Measurements from ENCODE around the gene LIAS.
A peak's percentile ranks its signal among the peaks of the same experiment; 100 is the strongest.
"Not testable (repeated sequence)": the region's sequence is repeated elsewhere in the genome, so short reads cannot be mapped to it uniquely, and the experiment has no call there.

LIAS gene

GRCh38 chr4:39497909-39498726, 39.3 kb downstream of the LIAS start:
- no peak for DNase-seq (ENCODE audit: low read depth in 2 of 2)

GRCh38 chr4:39498727-39499020, 39.8 kb downstream of the LIAS start:
- DNase-seq (ENCODE audit: low read depth in 2 of 2), result no peak

GRCh38 chr4:39502019-39502663, 43.3 kb downstream of the LIAS start:
- DNase-seq (ENCODE audit: low read depth in 2 of 2), result no peak

GRCh38 chr4:39502664-39503035, 43.8 kb downstream of the LIAS start:
- DNase-seq (ENCODE audit: low read depth in 2 of 2), result not testable (repeated sequence)

GRCh38 chr4:39504538-39504937, 45.7 kb downstream of the LIAS start:
- no peak for DNase-seq (ENCODE audit: low read depth in 2 of 2)

- no peak for DNase-seq (ENCODE audit: low read depth in 2 of 2)
These were observed 46.7 kb downstream of the LIAS start for GRCh38 chr4:39505581-39505980.

- DNase-seq (ENCODE audit: low read depth in 2 of 2), result no peak
These were observed 51.6 kb downstream of the LIAS start for GRCh38 chr4:39510348-39510929.

GRCh38 chr4:39514266-39514665, 55.4 kb downstream of the LIAS start:
- DNase-seq (ENCODE audit: low read depth in 2 of 2), result not testable (repeated sequence)

GRCh38 chr4:39514888-39515401, 56.1 kb downstream of the LIAS start:
- DNase-seq (ENCODE audit: low read depth in 2 of 2), result no peak

GRCh38 chr4:39515669-39516401, 57.0 kb downstream of the LIAS start:
- DNase-seq (ENCODE audit: low read depth in 2 of 2), result not testable (repeated sequence)

GRCh38 chr4:39516407-39516966, 57.6 kb downstream of the LIAS start:
- no peak for DNase-seq (ENCODE audit: low read depth in 2 of 2)

GRCh38 chr4:39518484-39518883, 59.6 kb downstream of the LIAS start:
- DNase-seq (ENCODE audit: low read depth in 2 of 2), result no peak

- no peak for DNase-seq (ENCODE audit: low read depth in 2 of 2)
These were observed 62.5 kb downstream of the LIAS start for GRCh38 chr4:39521253-39521919.

GRCh38 chr4:39522068-39522467, 63.2 kb downstream of the LIAS start:
- no peak for DNase-seq (ENCODE audit: low read depth in 2 of 2)

- no peak for DNase-seq (ENCODE audit: low read depth in 2 of 2)
These were observed 65.5 kb downstream of the LIAS start for GRCh38 chr4:39524161-39524957.

GRCh38 chr4:39525822-39526690, 67.2 kb downstream of the LIAS start:
- no peak for DNase-seq (ENCODE audit: low read depth in 2 of 2)

GRCh38 chr4:39526765-39527295, 68.0 kb downstream of the LIAS start:
- peak; percentile 7 to 9 for DNase-seq (ENCODE audit: low read depth in 2 of 2)

GRCh38 chr4:39527296-39528060, 68.6 kb downstream of the LIAS start, which contains the start of gene UGDH:
TSS of gene UGDH (minus strand) at chr4:39527439. CDS start at chr4:39521512, 5,927 bp downstream.
- DNase-seq (ENCODE audit: low read depth in 2 of 2), result peak; percentile 84 to 87
